Activated T-helper 2 cell treated with anti-CD3 and anti-CD28 coated beads, Interferon-gamma antibody, Interleukin-2, Interleukin-4, amounts not matched to agents 10 μg/mL and 5 μg/mL and 100 μg/mL, durations not matched to agents 14 hours and 24 hours and 36 hours (primary cell): Measurements from ENCODE around the gene TTC28. TPM values are rescaled to one million over a fixed set of nuclear protein-coding genes. Genes with fewer than 3 reads are reported as not detected.
"Not testable (repeated sequence)": the region's sequence is repeated elsewhere in the genome, so short reads cannot be mapped to it uniquely, and the experiment has no call there.

Source experiments
- DNase-seq: peaks from one replicate; pipeline ENCODE4 v3.0.0; 2021; ENCODE audit warnings: low spot score
- H3K27ac Mint-ChIP-seq: one replicate; pipeline ENCODE4 v1.8.0; 2021; ENCODE audit warnings: mixed read lengths
- H3K27me3 Mint-ChIP-seq: one replicate; pipeline ENCODE4 v1.8.0; 2021; ENCODE audit warnings: low read depth, mixed read lengths
- H3K36me3 Mint-ChIP-seq: one replicate; pipeline ENCODE4 v1.8.0; 2021; ENCODE audit warnings: low read depth, mixed read lengths
- H3K4me1 Mint-ChIP-seq: one replicate; pipeline ENCODE4 v1.8.0; 2021; ENCODE audit warnings: low read depth, mixed read lengths
- H3K4me3 Mint-ChIP-seq: one replicate; pipeline ENCODE4 v1.8.0; 2021; ENCODE audit warnings: low read depth, mild to moderate bottlenecking, moderate library complexity, mixed read lengths
- H3K9me3 Mint-ChIP-seq: one replicate; pipeline ENCODE4 v1.8.0; 2021; ENCODE audit warnings: mixed read lengths
- intact Hi-C: fragments of 100-400 bp; cut with micrococcal nuclease; formaldehyde crosslinking; loops from one replicate; pipeline ENCODE4 v1.15.1; 2023
- total RNA-seq: library from RNA; stranded (reverse); gene quantifications from 2 replicates; pipeline ENCODE4 v1.2.3, GENCODE V29; 2022

TTC28 gene
- total RNA-seq, 1 donor from 2014 or later: 0.82 TPM

DNA sequence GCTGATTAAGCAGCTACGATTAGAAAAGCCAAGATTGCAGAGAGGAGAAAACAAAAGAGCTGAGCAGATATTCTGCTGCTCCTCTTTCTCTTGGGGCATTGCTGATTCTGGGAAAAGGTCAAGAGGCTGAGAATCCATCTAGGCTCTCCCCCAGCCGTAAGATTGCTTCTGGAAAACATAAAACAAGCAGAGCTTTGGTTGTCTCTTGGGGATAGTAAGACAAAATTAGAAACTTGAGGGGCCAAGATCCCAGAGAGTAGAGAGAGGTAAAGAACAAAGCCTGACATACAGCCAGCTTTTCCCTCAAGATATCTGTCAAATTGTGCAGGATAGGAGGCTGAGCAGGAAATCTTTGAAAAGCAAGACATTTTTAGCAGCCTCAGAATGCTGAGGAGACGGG lies 158.2 kb downstream of the TTC28 start:
- Mint-ChIP-seq H3K4me3 (no peak overlapping the region), H3K4me1 (no peaks in the 10 kb centered on the region), H3K36me3 (no peaks in the 10 kb centered on the region), H3K27ac (no peak overlapping the region), H3K27me3 (peaks cover 22% of the 10 kb centered on the region), H3K9me3 (no peaks in the 10 kb centered on the region)
- intact Hi-C loops: no loop called here
- no peak for DNase-seq

DNA sequence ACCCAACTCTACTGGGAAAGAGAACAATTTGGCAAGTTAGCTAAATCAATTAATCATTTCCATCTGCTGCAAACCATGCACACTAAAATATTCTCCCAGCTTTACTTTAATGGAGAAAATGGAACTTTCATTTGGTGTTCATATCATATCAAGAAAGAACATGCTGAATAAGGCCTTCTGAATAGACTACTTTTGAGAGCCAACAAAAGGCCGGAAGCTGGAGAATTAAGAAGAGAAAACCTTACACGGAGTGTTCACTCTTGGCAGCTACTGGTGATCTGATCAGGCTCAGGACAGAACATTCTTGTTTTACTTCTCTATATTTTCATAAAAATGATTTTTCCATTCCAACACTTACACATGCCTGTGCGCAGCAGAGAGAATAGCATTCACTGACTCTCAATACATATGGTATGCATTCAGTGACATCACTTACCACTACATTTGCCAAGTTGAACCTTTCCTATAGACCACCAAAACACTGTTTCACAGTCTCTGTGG lies 165.3 kb downstream of the TTC28 start:
- no peak for DNase-seq
- H3K27me3 Mint-ChIP-seq: peaks cover 7% of the 10 kb centered on the region
- H3K27ac Mint-ChIP-seq: no peak overlapping the region
- no peaks in the 10 kb centered on the region for H3K4me1 Mint-ChIP-seq
- intact Hi-C loops: no loop called here
- no peaks in the 10 kb centered on the region for H3K36me3 Mint-ChIP-seq
- H3K9me3 Mint-ChIP-seq: peaks cover 5% of the 10 kb centered on the region
- no peak overlapping the region for H3K4me3 Mint-ChIP-seq

DNA sequence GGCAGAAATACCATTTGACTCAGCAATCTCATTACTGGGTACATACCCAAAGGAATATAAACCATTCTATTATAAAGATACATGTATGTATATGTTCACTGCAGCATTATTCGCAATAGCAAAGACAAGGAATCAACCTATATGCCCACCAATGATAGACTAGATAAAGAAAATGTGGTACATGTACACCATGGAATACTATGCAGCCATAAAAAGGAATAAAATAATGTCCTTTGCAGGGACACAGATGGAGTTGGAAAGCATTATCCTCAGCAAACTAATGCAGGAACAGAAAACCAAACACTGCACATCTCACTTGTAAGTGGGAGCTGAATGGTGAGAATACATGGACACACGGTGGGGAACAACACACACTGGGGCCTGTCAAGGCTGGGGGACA lies 167.3 kb downstream of the TTC28 start:
- DNase-seq, H3K27me3 Mint-ChIP-seq, H3K4me3 Mint-ChIP-seq, H3K27ac Mint-ChIP-seq, H3K36me3 Mint-ChIP-seq, intact Hi-C loops, H3K4me1 Mint-ChIP-seq, H3K9me3 Mint-ChIP-seq: not testable (repeated sequence)

DNA sequence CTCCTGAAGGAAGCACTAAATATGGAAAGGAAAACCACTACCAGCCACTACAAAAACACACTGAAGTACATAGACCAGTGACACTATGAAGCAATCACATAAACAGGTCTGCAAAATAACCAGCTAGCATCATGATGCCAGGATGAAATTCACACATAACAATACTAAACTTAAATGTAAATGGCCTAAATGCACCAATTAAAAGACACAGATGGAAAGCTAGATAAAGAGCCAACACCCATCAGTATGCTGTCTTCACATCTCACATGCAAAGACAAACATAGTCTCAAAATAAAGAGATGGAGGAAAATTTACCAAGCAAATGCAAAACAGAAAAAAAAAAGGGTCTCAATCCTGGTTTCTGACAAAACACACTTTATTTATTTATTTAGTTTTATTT lies 171.7 kb downstream of the TTC28 start:
- no peaks in the 10 kb centered on the region for H3K4me1 Mint-ChIP-seq
- H3K27me3 Mint-ChIP-seq: peaks cover 8% of the 10 kb centered on the region
- H3K27ac Mint-ChIP-seq: no peak overlapping the region
- no peaks in the 10 kb centered on the region for H3K36me3 Mint-ChIP-seq
- DNase-seq: no peak
- intact Hi-C loops: no loop called here
- H3K9me3 Mint-ChIP-seq: peaks cover 10% of the 10 kb centered on the region
- H3K4me3 Mint-ChIP-seq: no peak overlapping the region

DNA sequence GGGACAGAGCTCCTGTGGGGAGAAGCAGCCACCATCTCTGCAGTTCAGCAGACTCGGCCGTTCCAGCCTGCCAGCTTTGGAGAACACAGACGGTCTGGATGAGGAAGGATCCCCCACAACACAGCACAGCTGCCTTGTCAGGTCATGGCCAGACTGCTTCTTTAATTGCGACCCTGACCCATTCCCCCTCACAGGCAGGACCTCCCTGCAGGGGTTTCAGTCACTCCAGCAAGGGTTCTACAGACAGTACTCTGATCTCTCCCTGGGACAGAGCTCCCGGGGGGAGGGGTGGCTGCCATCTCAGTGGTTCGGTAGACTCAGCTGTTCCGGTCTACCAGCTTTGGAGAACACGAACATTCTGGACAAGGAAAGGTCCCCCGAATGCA lies 173.5 kb downstream of the TTC28 start:
- H3K27me3 Mint-ChIP-seq: peaks cover 11% of the 10 kb centered on the region
- H3K4me3 Mint-ChIP-seq: no peak overlapping the region
- no peaks in the 10 kb centered on the region for H3K4me1 Mint-ChIP-seq
- no peaks in the 10 kb centered on the region for H3K36me3 Mint-ChIP-seq
- no peak overlapping the region for H3K27ac Mint-ChIP-seq
- H3K9me3 Mint-ChIP-seq: peaks cover 10% of the 10 kb centered on the region
- intact Hi-C loops: no loop called here
- no peak for DNase-seq

DNA sequence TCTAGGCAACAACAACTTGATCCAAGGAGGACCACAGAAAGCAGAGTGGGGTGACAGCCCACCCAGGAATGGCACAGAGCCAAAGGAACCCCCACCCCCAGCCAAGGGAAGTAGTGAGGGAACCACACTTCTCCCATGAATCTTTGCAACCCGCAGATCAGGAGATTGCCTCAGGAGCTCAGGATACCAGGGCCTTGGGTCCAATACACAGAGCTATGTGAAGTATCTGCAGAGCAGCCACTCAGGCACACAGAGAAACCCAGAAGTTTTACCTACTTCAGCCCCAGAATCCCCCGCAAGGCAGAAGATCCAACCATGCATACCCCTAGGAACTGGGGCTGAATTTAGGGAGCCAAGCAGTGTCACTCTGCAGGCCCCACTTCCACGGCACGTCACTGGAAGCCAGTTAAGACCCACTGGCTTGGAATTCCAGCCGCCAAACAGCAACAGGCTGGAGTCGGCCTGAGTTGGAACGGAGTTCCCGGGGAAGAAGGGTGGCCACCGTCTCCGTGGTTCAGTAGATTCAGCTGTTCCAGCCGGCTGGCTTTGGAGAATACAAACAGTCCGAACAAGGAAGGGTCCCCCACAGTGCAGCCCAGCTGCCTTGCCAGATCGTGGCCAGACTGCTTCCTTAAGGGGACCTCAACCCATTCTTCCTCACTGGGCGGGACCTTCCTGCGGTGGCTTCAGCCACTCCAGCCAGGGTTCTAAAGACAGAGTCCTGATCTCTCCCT lies 174.1 kb downstream of the TTC28 start:
- Mint-ChIP-seq H3K27ac (no peak overlapping the region), H3K36me3 (no peaks in the 10 kb centered on the region), H3K9me3 (peaks cover 10% of the 10 kb centered on the region), H3K4me1 (no peaks in the 10 kb centered on the region), H3K27me3 (peaks cover 13% of the 10 kb centered on the region), H3K4me3 (no peak overlapping the region)
- no peak for DNase-seq
- intact Hi-C loops: no loop called here

DNA sequence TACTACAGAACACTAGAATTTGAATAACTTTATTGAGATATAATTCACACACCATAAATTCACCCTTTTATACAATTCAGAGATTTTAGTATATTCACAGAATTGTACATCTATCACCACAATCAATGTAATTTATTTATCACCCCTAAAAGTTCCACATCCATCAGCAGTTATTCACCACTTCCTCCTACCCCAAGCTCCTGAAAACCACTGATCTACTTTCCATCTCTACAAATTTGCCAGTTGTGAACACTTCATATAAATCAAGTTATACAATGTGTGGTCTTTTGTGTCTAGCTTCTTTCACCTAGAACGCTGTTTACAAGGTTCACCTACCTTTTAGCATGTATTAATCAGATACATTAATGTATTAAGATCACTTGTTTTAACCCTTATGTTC lies 179.6 kb downstream of the TTC28 start:
- Mint-ChIP-seq H3K36me3 (no peaks in the 10 kb centered on the region), H3K4me3 (no peak overlapping the region), H3K27ac (no peak overlapping the region), H3K9me3 (no peaks in the 10 kb centered on the region), H3K4me1 (peaks cover 2% of the 10 kb centered on the region), H3K27me3 (peaks cover 30% of the 10 kb centered on the region)
- no peak for DNase-seq
- intact Hi-C loops: no loop called here

DNA sequence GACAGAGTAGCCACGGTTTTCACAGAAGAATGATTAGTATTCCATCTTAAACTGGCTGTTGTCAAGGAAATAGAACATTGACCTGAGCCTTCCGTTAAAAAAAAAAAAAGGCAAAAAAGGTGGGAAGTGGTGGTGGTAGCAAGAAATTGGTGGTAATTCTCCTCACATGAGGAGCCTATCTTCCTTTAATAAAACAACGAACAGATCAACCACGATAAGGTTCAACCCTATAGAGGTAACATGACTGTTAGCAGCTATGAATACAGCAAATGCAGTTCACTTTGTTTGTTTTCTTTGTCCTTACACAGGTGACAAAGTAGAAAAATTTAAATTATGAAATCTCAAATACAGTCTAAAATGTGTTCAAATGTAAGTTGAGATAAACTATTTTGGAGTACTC lies 181.6 kb downstream of the TTC28 start:
- H3K9me3 Mint-ChIP-seq: no peaks in the 10 kb centered on the region
- no peak for DNase-seq
- H3K4me3 Mint-ChIP-seq: no peak overlapping the region
- H3K27me3 Mint-ChIP-seq: peaks cover 36% of the 10 kb centered on the region
- intact Hi-C loops: no loop called here
- peaks cover 2% of the 10 kb centered on the region for H3K4me1 Mint-ChIP-seq
- H3K27ac Mint-ChIP-seq: no peak overlapping the region
- H3K36me3 Mint-ChIP-seq: no peaks in the 10 kb centered on the region

DNA sequence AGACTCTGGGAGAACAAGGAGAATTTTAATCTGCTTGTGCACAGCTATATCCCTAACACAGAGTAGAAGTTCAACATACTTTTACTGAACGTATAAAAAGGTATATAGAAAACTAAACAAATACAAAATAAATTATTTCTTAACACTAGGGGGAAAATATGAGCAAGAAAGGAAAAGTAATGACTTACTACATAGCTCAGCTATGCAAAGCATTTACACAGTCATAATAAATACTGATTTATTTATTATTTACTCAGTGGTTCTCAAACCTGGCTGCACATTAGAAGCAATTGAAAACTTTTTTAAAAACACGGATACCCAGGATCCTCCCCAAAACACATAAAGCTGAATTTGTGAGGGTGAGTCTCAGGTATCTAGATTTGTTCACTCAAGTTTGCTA lies 182.5 kb downstream of the TTC28 start:
- peaks cover 34% of the 10 kb centered on the region for H3K27me3 Mint-ChIP-seq
- intact Hi-C loops: no loop called here
- DNase-seq: no peak
- H3K9me3 Mint-ChIP-seq: no peaks in the 10 kb centered on the region
- peaks cover 2% of the 10 kb centered on the region for H3K4me1 Mint-ChIP-seq
- H3K4me3 Mint-ChIP-seq: no peak overlapping the region
- H3K27ac Mint-ChIP-seq: no peak overlapping the region
- no peaks in the 10 kb centered on the region for H3K36me3 Mint-ChIP-seq

DNA sequence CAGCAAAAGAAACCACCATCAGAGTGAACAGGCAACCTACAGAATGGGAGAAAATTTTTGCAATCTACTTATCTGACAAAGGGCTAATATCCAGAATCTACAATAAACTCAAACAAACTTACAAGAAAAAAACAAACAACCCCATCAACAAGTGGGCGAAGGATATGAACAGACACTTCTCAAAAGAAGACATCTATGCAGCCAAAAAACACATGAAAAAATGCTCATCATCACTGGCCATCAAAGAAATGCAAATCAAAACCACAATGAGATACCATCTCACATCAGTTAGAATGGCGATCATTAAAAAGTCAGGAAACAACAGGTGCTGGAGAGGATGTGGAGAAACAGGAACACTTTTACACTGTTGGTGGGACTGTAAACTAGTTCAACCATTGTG lies 188.4 kb downstream of the TTC28 start:
- H3K27ac Mint-ChIP-seq, intact Hi-C loops, H3K4me3 Mint-ChIP-seq, DNase-seq, H3K9me3 Mint-ChIP-seq, H3K4me1 Mint-ChIP-seq, H3K36me3 Mint-ChIP-seq: not testable (repeated sequence)
- H3K27me3 Mint-ChIP-seq: peaks cover 22% of the 10 kb centered on the region

DNA sequence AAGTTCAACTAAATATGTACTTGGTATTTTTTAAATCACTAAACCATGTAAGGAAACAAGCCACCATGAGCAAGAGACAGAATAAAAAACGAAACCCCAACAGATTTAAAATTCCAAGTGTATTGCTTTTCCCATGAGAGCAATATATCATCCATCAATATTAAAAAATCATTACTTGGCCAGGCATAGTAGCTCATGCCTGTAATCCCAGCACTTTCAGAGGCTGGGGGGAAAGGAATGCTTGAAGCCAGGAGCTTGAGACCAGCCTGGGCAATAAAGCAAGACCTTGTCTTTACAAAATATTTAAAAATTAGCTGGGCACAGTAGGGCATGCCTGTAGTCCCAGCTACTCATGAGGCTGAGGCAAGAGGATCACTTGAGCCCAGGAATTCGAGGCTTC lies 190.8 kb downstream of the TTC28 start:
- Mint-ChIP-seq H3K27ac (no peak overlapping the region), H3K4me3 (no peak overlapping the region), H3K36me3 (no peaks in the 10 kb centered on the region), H3K9me3 (no peaks in the 10 kb centered on the region), H3K4me1 (no peaks in the 10 kb centered on the region), H3K27me3 (peaks cover 14% of the 10 kb centered on the region)
- intact Hi-C loops: no loop called here
- no peak for DNase-seq

DNA sequence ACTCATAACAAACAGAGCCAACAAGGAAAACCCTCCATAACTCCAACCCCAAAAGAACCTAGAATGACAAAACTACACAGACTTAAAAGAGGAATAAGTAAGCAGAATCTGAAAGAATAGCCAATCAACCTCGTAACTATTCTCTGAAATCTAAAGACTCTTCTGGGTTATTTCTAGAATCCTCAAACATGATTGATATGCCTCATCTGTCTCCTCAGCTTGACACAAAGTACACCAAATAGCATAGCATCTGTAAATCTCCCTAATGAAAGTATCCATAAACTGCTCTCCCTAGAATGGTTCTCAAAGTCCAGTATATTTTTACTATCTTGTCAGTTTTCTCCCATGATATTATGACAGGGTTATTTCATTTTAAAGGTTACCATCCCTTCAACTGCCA lies 195.0 kb downstream of the TTC28 start:
- Mint-ChIP-seq H3K4me1 (no peaks in the 10 kb centered on the region), H3K4me3 (no peak overlapping the region), H3K27me3 (peaks cover 21% of the 10 kb centered on the region), H3K9me3 (no peaks in the 10 kb centered on the region), H3K36me3 (no peaks in the 10 kb centered on the region), H3K27ac (no peak overlapping the region)
- intact Hi-C loops: no loop called here
- no peak for DNase-seq

DNA sequence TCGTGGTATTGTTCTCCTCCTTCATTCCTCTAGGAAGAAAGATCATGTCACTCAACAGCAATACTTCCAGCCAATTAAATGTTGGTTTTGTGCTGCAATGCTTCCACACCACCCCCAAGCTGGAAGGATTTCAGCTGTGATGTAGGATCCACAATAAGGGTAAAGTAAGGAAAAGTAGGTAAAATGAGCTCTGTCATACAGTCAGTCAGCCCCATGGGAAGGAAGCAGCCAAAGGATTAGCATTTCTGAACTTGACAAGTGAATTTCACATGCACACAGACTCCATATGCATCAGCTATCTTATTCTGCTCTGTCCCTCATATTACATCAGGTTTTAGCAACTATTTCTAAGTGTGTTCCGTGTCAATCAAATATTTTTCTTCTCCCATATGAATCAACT lies 197.9 kb downstream of the TTC28 start:
- no peaks in the 10 kb centered on the region for H3K9me3 Mint-ChIP-seq
- no peak overlapping the region for H3K27ac Mint-ChIP-seq
- H3K4me3 Mint-ChIP-seq: no peak overlapping the region
- H3K36me3 Mint-ChIP-seq: no peaks in the 10 kb centered on the region
- H3K27me3 Mint-ChIP-seq: peaks cover 25% of the 10 kb centered on the region
- no peak for DNase-seq
- intact Hi-C loops: no loop called here
- no peaks in the 10 kb centered on the region for H3K4me1 Mint-ChIP-seq
